GDM1 (cell line): Measurements from ENCODE around the gene ZMYND15.

Source experiments
- DNase-seq: peaks from one replicate; lab custom pipeline; 2025; lab: John Stamatoyannopoulos, UW

Gene ZMYND15

DNA sequence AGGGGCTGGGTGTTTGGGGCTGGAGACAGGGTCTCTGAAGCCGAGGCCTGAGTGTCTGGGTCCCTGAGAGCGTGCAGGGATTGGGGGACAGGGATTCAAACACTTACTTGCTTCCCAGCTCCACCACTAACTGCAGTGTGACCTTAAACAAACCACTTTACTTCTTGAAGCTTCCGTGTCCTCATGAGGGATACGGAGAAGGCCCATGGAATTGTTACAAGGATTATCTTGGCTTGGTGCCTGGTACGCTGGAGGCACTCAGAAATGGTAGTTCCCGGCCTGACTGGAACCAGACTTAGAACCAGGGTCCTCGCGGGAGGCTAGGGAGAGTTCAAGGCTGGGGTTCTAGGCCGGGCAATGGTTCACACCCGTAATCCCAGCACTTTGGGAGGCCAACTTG is 3.0 kb downstream of the ZMYND15 start:
- DNase-seq = no peak

DNA sequence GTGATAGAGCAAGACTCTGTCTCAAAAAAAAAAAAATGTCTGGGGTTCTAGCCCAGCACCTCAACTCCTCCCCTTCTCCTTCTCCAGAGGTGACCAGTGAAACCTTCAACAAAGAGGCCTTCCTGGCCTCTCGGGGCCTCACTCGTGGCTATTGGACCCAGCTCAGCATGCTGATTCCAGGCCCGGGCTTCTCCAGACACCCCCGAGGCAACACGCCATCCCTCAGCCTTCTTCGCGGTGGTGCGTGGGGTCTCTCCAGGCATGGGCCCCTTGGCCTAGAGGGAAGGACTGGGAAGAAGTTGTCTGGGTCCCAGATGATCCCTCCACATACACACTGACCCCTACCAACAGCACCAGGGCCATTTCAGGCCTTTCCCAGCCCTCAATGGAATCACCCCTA is 3.6 kb downstream of the ZMYND15 start:
- DNase-seq = no peak

DNA sequence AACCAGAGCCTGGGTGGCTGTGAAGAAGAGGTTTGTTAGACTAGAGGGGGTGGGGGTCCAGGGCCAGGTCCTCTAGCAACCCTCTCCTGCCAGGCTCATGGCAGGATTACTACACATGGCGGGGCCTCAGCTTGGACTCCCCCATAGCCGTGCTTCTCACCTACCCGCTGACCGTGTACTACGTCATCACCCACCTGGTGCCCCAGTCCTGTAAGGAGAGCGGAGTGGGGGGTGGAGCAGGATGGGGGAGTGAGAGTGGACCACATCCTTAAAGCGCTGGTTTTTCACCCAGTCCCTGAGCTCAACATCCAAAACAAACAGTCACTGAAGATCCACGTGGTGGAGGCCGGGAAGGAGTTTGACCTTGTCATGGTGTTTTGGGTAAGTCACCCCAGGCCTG is 4.3 kb downstream of the ZMYND15 start:
- no peak for DNase-seq

DNA sequence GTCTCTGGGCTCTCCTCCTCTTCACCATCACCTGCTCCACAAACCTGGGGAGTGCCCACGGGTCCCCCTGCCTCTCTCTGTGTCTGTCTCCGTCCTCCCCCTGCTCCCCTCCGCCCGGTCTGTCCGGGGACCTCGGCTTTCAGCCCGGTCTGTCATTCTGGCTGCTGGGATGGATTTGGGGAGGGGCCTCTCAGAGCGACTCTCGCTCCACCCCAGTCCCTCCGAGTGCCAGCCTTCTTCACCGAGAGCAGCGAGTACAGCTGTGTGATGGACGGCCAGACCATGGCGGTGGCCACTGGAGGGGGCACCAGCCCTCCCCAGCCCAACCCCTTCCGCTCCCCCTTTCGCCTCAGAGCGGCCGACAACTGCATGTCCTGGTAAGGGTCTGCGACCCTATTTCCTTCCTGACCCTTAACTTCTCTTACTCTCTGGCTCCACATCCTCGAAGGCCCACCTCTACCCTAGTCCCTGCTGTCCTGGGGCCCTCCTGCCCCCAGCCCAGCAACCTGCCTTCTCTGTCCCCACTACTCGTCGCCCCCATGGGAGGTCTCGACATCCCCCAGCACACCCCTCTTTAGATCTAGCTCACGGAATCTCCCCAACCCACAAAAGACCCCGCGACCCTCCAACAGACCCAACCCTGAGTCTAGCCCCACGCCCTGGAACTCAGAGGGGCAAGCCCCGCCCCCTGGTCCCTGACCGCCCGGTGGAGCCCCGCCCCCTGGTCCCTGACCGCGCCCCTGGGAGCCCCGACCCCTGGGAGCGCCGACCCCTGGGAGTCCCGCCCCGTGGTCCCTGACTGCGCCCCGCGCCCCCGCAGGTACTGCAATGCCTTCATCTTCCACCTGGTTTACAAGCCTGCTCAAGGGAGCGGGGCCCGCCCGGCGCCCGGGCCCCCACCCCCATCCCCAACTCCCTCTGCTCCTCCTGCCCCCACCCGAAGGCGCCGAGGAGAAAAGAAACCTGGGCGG is 5.7 kb downstream of the ZMYND15 start:
- DNase-seq = no peak

DNA sequence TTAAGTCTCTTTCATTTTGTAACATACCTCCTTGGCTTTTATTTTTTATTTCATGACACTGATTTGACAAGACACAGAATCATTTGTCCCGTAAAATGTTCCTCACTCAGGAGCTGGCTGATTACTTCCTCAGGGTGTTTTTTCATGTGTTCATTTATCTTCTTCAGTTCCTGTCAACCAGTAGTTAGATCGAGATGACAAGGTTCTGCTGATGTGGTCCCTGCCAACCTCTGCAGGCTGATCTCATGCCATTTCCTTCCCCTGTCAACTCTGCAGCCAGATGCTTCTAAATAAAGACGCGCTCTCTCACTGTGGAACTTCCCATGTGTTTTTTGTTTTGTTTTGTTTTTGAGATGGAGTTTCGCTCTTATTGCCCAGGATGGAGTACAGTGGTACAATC is 8.2 kb downstream of the ZMYND15 start:
- peak; percentile 76 for DNase-seq

DNA sequence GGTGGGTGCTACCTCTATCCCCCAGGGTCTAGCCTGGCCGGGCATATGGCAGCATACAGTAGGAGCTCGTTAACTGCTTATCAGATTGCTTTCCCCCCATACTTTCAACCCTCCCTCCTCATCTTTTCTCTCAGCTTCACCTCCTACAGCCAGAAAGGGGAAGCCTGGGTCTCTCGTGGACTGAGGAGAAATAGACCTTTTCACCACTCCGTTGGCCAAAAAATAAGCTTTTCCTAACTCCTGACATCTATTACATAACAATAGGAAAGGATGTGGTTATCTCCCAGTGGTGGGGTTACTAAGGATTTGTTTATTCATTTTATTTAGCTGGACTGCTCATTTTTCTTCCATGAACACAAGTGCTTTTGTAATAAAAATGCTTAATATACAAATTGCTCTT is 9.1 kb downstream of the ZMYND15 start:
- DNase-seq = no peak

DNA sequence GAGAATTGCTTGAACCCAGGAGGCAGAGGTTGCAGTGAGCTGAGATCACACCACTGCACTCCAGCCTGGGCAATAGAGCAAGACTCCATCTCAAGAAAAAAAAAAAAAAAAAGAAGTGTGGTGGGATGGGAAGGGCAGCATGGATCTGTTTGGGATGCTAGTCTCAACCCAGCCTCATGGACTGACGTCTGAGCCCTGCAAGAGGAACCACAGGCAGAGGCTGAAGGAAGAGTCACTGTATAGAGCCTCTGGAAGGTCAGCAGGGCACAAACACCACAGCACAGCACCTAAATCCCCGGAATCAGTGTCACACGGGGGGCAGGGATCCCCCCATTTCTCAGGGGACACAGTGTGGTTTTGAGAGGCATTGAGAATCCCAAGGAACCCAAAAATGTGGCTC is 11.0 kb downstream of the ZMYND15 start:
- DNase-seq = no peak

DNA sequence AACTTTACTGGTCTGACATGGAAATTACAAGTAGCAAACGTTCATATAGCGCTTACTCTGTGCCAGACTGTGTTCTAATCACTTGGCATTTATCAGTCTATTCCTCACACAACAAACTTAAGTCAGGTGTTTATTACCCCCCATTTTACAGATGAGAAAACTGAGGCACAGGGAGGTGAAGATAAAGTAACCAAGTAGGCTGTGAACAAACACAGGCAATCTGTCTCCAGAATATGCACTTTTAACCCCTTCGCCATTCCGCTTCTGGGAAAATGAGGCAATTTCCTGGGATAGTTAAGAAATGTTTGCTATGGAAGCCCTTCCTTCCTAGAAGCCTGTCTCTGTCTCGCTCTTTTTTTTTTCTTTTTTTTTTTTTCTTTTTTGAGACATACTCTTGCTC is 12.3 kb downstream of the ZMYND15 start:
- DNase-seq = no peak

DNA sequence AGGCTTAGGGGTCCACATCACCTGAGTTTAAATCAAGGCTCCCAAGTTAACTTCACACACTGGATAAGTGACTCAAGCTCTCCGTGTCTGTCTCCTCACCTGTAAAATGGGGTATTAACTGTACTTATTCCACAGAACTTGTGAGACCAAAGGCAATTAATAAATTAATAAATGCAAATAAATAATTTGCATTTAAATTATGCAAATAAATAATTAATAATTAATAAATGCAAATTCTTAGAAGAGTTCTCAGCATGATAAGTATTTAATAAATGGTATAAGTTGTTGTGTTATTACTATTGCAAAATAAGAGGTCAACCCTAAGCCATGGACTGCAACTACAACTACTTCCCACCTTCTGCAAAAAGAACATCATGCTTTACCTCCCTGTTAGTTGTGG is 13.8 kb downstream of the ZMYND15 start:
- DNase-seq = no peak

DNA sequence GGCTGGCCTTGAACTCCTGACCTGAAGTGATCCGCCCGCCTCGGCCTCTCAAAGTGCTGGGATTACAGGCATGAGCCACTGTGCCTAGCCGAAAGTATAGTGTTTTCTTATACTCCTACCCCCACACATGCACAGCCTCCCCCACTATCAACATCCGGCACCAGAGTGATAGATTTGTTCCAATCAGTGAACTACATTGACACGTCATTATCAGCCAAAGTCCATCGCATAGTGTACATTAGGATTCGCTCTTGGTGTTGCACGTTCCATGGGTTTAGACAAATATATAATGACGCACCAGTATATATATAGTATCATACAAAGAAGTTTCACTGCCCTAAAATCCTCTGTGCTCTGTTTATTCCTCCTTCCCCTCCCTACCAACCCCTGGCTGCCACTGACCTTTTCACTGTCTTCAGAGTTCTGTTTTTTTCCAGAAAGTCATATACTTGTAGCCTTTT is 20.2 kb downstream of the ZMYND15 start:
- DNase-seq = no peak

DNA sequence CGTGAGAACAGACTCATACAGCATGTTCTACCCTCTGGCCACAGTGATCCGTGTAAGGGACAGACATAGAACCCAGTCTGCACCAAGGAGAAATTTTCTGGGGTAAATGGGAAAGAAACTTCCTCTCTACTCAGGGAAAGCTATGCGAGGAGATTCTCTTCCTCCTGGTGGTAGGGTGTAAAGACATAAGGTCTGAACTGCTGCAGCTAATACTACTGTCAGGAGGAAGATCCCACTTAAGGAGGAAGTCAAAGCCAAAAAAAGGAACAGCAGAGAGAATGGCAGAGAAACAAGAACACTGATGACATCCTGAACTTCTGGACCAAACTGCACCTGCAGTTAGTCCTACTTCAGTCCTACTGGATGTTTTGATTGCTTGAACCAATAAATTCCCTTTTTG is 25.0 kb downstream of the ZMYND15 start:
- DNase-seq = peak; percentile 37

DNA sequence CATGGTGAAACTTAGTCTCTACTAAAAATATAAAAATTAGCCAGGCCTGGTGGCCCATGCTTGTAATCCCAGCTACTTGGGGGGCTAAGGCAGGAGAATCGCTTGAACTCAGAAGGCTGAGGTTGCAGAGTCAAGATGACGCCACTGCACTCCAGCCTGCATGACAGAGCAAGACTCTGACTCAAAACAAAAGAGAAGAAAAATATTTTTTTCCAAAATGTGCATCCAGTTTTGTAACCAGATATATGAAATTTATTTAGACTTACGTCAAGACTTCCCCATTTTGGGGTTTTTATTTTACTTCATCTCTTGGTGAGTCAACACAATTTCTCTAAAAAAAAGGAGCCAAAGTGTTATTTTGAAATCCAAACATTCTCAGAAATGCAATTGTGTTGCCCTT is 26.6 kb downstream of the ZMYND15 start:
- DNase-seq = no peak

DNA sequence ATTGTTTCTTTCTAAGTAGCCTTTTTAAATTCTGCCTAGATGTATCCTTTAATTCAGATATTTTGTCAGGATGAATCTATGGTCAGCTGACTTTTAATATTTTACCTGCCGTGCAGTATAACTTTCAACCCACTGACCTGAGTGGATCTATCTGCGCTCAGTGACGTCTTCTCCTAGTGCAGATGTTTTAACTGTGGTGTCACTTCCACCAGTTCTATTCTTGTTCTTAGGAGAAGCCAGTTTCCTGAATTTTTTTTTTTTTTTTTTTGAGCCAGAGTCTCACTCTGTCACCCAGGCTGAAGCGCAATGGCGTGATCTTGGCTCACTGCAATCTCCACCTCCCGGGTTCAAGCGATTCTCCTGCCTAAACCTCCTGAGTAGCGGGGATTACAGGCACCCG is 27.1 kb downstream of the ZMYND15 start:
- DNase-seq = no peak

DNA sequence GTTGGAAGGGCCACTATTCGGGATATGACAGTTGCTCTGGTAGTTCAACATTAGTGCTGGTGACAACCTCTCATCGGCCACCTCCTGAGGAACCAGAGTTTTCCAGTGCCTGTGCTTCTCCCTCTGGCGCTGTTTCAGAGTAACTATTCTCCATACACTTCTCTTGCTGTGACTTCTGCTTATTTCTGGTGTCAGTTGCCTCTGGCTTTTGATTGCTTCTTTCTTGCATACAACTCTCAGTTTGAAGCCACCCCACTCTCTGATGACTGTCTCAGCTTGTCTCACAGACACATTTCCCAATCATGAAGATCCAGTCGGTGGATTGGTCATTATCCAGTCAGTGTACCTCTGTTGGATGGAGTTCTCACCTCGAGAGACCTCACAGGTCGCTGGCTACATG is 28.7 kb downstream of the ZMYND15 start:
- no peak for DNase-seq

DNA sequence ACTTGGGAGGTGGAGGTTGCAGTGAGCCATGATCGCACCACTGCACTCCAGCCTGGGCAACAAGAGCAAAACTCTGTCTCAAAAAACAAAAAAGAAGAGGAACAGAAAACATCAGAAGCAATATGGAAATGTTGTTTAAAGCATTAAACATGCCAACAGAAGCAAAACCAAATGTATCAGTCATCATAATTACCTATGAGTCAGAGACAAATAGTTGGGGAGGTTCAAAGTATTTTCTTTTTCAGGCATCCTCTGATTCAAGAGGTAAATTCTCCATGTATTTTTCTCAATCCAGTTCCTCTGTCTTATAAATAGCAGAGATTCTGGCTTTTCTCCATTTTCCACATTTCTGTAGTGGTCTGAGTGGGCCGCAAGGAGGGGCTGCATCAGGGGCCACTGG is 30.0 kb downstream of the ZMYND15 start:
- no peak for DNase-seq

DNA sequence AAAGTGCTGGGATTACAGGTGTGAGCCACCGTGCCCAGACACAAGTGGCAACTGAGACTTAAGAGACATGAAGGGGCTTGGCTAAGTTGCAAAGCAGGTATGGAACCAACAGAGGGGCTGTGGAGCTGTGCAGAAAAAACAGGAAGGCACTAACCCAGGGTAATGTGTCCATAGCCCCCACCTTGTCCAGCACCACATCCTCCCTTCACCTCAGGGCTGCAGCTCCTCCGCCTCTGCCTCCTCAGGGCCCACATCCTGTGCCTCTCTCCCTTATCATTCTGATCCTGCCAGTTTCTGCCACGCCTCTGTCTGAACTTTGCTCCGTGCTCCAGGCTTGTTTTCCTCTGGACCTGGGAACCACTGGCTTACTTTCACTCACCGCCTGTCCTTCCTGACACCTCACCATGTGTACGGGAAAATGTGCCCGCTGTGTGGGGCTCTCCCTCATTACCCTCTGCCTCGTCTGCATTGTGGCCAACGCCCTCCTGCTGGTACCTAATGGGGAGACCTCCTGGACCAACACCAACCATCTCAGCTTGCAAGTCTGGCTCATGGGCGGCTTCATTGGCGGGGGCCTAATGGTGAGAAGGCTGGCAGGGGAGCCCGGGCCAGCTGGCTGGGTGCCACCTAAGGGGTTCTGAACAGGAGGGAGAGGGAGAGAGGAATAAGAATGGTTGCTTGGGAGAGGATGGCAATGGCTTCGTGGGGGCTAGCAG is 32.0 kb downstream of the ZMYND15 start, which contains the start of gene TM4SF5:
Gene TM4SF5, plus strand, starts transcription at position 368 of the 716 bp plus-strand sequence. Its CDS starts 37 bp downstream, at position 405.
- no peak for DNase-seq

DNA sequence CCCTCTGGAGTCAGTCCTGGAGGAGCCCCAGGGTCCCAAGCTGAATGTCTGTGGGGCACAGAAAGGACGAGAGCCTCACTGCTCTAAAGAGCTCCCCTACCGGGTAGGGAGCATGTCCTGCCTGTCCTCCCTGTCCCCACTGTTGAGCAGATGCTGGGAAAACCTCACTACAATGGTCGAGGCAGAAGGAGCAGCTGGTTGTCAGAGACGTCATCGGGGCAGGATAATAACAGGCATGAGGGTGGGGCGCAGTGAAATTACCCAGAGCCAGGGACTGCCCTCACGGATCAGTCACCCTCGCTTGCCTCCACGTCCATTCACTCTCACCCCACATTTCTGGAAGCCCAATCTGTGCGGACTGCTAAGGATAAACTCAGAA is 32.6 kb downstream of the ZMYND15 start:
- DNase-seq = no peak

DNA sequence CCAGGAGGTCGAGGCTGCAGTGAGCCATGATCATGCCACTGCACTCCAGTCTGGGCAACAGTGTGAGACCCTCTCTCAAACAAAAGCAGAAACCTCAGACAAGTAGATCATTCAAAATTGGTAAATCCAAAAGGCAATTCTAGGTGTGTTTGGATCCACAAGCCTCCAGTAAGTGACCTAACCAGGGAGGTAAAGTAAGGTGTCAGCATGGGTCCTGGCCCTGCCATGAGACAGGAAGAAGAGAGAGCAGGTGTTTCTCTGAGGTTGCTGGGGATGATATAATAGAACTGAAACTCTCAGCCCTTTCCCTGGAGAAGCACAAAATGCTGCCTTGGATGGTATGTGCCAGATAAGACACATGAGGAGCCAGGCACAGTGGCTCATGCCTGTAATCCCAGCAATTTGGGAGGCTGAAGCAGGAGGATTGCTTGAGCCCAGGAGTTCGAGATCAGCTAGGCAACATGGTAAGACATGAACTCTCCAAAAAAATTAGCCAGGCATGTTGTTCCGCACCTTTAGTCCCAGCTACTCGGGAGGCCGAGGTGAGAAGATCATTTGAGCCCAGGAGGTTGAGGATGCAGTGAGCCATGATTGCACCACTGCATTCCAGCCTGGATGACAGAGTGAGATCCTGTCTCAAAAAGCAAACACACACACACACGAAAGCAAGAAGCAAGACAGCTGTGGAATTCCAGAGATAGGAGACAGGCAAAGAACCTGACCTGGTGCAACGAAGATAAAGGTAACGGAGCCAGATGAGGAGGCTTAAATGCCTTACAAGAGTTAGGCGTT is 38.5 kb downstream of the ZMYND15 start:
- DNase-seq = no peak

DNA sequence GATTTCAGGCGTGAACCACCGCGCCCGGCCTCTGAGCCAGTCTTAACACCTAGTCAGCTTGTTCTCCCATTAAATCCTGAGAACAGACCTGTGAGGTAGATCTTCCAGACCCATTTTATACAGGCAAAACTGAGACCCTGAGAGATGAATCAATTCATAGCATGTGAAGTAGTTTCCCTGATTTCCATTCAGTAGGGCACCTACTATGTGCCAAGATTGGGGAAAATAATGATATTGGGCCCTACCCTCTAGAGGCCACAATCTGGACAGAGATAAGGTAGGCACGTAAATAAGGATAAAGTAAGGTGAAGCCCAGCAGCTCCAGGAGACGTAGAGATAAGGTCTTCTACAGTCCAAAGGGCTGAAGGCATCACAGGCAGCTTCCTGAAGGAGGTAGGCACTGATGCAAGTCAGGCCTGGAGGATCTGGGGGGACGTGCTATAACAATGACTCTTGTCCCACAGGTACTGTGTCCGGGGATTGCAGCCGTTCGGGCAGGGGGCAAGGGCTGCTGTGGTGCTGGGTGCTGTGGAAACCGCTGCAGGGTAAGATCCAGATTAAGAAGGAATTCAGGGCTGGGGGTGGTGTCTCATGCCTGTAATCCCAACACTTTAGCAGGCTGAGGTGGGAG is 40.8 kb downstream of the ZMYND15 start:
- no peak for DNase-seq

DNA sequence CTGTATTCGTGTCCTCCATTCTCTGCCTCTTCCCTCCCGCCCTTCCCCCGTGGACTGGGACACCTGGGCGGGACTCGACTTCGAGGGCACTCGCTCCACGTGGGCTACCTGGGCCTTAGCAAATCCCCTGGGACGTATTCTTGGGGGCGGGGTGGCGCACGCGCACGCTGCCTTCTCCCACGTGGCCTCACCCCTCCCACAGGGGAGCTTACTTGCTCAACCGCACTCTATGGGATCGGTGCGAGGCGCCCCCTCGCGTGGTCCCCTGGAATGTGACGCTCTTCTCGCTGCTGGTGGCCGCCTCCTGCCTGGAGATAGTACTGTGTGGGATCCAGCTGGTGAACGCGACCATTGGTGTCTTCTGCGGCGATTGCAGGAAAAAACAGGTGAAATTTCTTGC is 43.0 kb downstream of the ZMYND15 start:
- DNase-seq = no peak

DNA sequence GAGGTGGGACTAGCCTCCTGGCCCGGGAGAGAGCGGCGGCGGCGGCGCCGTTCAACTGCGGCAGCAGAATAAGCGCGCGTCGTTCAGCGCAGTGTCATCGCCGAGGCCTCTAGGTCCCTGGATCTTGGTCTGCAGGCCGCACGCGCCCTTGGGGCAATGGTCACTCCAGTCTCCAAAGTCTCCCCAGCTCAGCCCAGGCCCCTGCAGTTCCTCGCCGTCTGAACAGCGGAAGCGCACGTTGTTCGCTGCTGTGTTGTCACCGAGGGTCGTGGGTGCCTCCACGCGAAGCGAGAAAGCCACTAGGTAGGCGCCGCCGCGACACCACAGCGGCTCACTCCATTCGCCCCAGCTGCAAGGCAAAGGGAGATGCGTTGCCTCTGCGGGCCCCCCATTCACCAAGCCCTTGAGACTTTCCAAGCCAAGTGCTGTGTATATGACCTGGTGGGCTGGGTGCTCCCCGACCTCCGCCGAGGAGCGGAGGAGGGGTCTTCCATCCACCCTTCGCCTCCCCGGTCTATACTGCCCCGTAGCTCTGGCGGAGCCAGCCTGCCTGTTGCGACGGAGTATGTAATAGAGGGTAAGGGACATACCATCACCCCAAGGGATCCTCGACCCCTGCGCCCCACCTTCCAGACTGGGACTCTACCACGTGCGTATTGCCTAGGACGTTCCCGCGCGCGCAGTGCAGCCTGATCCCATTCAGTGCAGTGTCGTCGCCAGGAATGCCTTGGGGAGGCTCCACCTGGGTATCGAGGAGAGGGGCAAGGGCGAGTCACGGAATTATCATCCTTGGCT is 45.9 kb downstream of the ZMYND15 start:
- DNase-seq = no peak
